ENCODE results near the gene IFT88.
A peak's percentile ranks its signal among the peaks of the same experiment; 100 is the strongest.

IFT88 gene

DNA sequence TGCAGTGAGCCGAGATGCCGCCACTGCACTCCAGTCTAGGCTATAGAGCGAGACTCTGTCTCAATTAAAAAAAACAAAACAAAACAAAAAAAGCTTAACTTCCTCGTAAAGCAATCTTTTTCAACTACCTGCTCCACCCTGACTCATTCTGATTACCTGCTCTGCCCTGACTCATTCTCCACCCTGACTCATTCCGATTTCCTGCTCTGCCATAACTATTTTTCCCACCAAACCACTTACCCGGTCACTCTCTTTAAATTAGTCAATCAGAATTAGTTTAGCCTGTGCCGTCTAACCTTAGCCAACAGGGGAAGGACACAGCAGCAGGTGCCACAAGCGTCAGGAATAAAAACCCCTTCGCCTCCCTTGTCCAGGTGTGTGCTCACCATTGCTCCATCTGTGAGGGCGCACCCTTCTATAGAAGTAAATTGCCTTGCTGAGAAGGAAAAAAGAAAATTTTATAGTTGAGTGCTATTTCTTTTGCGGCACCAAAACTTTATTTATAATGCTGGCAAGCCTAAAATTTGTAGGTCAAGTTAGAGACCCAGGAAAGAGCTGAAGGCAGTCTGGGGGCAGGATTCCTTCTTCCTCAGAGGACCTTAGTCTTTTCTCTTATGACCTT is 1.7 kb upstream of the IFT88 start:
- TF ChIP-seq, protein P1, sequence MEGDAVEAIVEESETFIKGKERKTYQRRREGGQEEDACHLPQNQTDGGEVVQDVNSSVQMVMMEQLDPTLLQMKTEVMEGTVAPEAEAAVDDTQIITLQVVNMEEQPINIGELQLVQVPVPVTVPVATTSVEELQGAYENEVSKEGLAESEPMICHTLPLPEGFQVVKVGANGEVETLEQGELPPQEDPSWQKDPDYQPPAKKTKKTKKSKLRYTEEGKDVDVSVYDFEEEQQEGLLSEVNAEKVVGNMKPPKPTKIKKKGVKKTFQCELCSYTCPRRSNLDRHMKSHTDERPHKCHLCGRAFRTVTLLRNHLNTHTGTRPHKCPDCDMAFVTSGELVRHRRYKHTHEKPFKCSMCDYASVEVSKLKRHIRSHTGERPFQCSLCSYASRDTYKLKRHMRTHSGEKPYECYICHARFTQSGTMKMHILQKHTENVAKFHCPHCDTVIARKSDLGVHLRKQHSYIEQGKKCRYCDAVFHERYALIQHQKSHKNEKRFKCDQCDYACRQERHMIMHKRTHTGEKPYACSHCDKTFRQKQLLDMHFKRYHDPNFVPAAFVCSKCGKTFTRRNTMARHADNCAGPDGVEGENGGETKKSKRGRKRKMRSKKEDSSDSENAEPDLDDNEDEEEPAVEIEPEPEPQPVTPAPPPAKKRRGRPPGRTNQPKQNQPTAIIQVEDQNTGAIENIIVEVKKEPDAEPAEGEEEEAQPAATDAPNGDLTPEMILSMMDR (IDR thresholded peaks at IDR 0.05; ENCODE audit: borderline replicate concordance, insufficient read depth, low read depth, low read length): no peak
- H3K4me3 ChIP-seq (ENCODE audit: low read depth, low read length): no peak overlapping the region

- TF ChIP-seq, protein P1 (IDR thresholded peaks at IDR 0.05; ENCODE audit: borderline replicate concordance, insufficient read depth, low read depth, low read length): no peak
- H3K4me3 ChIP-seq (ENCODE audit: low read depth, low read length): peak overlapping the region; percentile 63
Observed at GRCh38 chr13:20566468-20566897, 474 bp upstream of the IFT88 start.

DNA sequence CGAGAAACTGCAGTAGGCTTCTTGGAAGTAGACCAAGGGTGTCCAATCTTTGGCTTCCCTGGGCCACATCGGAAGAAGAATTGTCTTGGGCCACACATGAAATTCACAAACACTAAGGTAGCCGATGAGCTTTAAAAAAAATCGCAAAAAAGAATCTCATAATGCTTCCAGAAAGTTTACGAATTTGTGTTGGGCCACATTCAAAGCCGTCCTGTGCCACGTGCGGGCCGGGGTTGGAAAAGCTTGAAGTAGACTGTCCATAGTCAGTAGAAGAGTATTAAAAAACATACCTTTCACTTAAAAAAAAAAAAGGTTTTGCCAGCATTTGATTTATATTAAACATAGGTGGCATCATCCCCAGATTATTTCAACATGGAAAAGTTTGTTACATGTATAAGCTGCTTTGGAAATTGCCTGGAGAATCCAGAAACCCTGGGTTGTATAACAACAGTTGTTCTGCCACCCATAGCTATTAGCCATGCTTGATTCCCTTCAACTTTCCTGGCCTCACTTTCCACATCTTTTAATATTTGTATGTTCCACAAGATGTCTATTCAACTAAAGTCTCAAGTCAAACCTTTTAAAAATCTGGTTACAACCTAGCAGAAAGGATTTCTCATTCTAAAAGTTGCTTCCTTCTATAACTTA is 1.0 kb downstream of the IFT88 start:
- TF ChIP-seq, protein P1 (IDR thresholded peaks at IDR 0.05; ENCODE audit: borderline replicate concordance, insufficient read depth, low read depth, low read length): no peak
- H3K4me3 ChIP-seq (ENCODE audit: low read depth, low read length): peak overlapping the region; percentile 63

DNA sequence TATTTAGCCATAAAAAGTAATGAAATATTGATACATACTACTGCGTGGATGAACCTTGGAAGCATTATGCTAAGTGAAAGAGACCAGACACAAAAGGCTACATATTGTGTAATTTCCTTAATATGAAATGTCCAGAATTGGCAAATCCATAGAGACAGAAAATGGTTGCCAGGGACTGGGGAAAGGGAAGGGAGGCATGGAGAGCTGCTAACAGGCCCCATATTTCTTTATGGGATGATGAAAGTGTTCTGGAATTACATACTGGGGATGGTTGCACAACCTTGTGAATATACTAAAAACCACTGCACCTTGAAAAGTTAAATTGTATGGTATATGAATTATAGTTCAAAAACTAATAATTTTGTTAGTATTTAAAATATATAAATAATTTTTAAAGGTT is 3.6 kb downstream of the IFT88 start:
- TF ChIP-seq, protein P1 (IDR thresholded peaks at IDR 0.05; ENCODE audit: borderline replicate concordance, insufficient read depth, low read depth, low read length): no peak
- H3K4me3 ChIP-seq (ENCODE audit: low read depth, low read length): no peak overlapping the region

- TF ChIP-seq, protein P1 (IDR thresholded peaks at IDR 0.05; ENCODE audit: borderline replicate concordance, insufficient read depth, low read depth, low read length): no peak
- H3K4me3 ChIP-seq (ENCODE audit: low read depth, low read length): no peak overlapping the region
Observed at GRCh38 chr13:20571676-20572075, 4.7 kb downstream of the IFT88 start.

- no peak overlapping the region for H3K4me3 ChIP-seq (ENCODE audit: low read depth, low read length)
- TF ChIP-seq, protein P1 (IDR thresholded peaks at IDR 0.05; ENCODE audit: borderline replicate concordance, insufficient read depth, low read depth, low read length): no peak
Observed at GRCh38 chr13:20573186-20573585, 6.2 kb downstream of the IFT88 start.

GRCh38 chr13:20573636-20574035 is 6.7 kb downstream of the IFT88 start:
- no peak overlapping the region for H3K4me3 ChIP-seq (ENCODE audit: low read depth, low read length)
- TF ChIP-seq, protein P1 (IDR thresholded peaks at IDR 0.05; ENCODE audit: borderline replicate concordance, insufficient read depth, low read depth, low read length): no peak

All from GM12875 (cell line).